HG03521 (cell line): Measurements from ENCODE around the gene SLC25A10.
"Not testable (repeated sequence)": the region's sequence is repeated elsewhere in the genome, so short reads cannot be mapped to it uniquely, and the experiment has no call there.

ENCODE experiments used
- ATAC-seq: cut with Tn5 transposase; IDR thresholded peaks from one replicate; pipeline ENCODE4 v1.9.1; 2021; ENCODE audit warnings: mild to moderate bottlenecking, moderate library complexity; ENCODE audit not compliant: unreplicated experiment

Gene SLC25A10

DNA sequence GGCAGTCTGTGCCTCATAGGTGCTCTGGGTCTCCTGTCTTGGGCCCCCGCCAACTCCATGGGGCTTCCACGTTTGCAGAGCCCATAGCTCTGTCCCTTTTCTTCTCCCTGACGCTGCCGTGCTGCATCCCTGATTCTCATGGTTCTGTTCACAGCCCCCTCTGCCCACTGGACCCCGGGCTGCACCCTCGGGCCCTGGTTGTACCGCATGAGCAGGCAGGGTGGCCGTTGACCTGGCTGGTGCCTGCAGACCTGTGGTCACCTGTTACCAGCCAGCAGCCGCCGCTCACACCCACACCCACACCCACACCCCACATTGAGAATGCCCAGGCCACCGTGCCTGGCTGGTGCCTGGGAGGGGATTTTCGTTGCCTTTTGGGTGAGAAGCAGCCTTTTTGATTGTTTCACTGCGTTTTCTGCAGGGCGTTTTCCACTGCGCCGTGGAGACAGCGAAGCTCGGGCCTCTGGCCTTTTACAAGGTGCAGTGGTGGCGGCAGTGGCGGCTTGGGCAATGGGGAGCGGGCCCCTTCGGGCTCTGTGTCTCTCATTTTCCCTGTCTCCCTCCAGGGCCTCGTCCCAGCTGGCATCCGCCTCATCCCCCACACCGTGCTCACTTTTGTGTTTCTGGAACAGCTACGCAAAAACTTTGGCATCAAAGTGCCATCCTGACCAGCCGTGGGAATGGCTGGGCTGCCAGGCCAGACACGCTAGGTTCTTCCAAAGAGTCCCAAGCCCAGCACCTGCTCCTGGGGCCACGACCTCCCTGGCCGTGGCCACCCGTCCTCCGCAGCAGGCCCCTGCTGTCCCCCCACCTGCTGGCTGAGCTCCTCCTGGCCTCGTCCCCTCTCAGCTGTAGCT, 7.6 kb downstream of the SLC25A10 start:
- no peak for ATAC-seq

DNA sequence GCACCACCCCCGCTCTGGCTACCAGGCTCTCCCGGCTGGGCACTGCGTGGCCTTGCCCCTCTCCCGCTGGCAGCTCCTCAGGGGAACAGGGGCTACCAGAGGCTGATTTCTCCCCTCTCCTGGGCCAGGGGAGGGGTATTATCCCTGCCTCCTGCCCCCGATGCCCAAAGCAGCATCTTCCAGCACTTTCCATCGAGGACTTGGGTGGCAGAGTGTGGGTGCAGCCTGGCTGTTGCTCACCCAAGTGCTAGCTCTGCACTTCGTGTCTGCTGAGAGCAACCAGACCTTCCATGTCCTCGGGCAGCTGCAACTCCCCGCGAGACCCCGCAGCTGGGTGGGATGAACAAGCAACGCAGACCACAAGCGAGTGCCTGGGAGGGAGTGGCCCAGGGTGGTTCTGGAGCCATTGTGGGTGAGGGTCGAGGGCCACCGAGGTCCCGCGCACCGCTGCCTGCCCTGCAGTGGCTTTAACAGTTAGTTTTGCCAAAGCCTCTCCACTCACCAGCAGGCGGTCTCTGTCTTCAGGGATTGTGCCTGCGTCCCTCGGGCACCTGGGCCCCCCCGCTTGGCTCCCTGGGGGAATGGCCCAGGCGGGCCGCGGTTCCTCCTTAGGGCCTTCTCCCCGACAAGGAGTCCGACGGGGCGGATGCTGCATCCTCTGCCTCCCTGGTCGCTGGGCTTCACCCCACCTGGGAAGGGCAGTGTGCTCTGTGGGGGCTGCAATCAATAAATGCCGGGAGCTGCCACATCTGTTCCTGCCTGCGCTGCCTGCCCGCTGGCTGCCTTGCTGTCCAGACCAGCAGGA, 8.4 kb downstream of the SLC25A10 start:
- ATAC-seq: no peak

DNA sequence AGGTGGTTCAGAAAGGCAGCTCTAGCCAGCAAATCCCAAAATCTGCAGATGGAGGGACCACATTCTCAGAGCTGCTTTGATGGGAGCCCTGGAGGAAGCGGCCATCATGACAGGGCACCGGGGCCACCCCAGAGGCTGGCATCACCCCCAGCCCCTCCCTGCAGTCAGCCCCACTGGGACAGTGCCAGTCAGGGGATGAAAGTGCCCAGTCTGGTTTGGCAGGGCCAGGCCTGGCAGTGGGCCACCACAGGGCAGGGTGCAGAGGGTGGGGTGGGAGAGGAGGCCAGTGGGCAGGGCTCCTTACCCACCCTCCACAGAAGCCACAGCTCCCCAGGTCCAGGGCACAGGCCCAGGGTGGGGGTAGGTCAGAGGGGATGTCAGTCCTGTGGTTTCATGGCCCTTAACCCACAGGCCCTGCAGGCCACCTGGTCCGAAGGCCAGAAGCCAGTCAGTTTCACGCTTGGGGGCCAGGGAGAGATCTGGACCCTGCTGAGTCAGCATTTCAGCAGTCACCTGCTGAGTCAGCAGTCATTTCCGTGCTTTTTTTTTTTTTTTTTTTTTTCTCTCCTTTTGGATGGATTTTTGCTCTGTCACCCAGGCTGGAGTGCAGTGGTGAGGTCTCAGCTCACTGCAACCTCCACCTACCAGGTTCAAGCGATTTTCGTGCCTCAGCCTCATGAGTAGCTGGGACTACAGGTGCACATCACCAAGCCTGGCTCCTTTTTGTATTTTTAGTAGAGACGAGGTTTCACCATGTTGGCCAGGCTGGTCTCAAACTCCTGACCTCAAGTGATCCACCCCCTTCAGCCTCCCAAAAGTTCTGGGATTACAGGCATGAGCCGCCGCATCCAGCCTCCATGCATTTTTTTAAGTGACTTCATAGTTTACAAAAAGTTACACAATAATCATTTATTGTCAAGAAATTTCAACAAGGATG, 10.4 kb downstream of the SLC25A10 start:
- no peak for ATAC-seq

DNA sequence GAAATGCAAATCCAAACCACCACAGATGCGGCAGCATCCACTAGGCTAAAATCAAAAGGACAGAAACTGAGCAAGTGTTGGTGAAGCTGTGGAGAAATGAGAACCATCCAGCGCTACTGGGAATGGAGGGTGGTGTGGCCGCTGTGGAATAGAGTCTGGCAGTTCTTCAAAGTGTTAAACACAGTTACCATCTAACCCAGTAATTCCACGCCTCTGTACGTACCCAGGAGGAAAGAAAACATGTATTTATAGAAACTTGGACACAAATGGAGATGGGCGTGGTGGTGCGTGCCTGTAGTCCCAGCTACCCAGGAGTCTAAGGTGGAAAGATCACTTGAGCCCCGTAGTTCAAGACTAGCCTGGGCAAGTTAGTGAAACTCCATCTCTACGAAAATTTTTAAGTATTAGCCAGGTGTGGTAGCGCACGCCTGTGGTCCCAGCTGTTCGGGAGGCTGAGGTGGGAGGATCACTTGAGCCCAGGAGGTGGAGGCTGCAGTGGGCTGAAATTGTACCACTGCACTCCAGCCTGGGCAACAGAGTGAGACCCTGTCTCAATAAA, 11.6 kb downstream of the SLC25A10 start:
- no peak for ATAC-seq

DNA sequence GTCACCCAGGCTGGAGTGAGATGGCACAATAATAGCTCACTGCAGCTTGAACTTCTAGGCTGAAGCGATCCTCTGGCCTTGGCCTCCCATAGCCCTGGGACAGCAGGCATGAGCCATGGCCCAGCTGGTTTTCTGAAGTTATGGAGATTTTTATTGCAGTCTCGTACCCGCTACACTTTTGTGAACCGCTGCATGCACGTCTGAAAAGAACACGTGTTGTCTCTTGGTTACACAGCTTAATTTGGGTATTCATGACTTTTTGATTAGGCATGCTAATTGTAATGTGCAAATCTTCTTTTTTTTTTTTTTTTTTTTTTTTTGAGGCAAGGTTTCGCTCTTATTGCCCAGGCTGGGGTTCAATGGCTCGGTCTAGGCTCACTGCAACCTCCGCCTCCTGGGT, 13.4 kb downstream of the SLC25A10 start:
- no peak for ATAC-seq

DNA sequence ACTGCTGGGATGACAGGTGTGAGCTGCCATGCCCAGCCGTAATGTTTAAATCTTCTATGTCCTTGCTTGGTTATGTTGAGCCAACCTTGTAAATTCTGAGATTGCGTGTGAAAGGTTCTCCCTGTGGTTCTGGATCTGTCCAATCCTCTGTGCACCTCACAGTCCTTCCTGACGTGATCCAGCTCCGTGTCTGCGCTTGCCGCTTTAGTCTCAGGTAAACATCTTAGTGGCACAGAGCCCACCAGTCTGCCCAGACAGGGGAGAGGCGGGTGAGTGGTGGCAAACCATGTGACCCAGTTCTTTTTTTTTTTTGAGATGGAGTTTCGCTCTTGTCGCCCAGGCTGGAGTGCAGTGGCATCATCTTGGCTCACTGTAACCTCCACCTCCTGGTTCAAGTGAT, 13.9 kb downstream of the SLC25A10 start:
- no peak for ATAC-seq

DNA sequence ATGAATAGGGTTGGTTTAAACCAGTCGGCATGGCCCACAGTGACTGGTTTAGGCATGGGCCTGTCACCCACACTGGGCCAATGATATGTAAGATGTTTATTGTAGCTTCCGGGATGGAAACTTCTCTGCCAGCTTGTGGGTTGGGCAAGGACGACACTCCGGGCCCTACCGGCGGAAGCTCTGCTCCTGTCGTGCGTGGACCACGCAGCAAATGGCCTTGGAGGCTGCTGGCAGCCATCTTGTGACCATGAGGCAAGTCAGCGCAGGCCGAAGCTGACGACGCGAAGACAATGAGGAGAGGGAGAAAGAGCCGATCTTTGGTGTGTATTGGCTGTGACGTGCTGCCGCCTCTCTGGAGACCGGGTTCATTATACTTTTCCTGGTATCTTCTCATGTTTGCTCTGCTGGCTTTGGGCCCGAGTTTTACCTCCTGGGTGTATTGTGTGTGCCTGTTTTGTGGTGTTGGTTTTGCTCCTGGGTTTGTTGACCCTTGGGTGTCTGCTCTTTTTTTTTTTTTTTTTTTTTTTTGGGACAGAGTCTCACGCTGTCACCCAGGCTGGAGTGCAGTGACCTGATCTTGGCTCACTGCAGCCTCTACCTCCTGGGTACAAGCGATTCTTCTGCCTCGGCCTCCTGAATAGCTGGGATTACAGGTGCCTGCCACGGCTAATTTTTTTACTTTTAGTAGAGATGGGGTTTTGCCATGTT, 15.4 kb downstream of the SLC25A10 start:
- no peak for ATAC-seq

DNA sequence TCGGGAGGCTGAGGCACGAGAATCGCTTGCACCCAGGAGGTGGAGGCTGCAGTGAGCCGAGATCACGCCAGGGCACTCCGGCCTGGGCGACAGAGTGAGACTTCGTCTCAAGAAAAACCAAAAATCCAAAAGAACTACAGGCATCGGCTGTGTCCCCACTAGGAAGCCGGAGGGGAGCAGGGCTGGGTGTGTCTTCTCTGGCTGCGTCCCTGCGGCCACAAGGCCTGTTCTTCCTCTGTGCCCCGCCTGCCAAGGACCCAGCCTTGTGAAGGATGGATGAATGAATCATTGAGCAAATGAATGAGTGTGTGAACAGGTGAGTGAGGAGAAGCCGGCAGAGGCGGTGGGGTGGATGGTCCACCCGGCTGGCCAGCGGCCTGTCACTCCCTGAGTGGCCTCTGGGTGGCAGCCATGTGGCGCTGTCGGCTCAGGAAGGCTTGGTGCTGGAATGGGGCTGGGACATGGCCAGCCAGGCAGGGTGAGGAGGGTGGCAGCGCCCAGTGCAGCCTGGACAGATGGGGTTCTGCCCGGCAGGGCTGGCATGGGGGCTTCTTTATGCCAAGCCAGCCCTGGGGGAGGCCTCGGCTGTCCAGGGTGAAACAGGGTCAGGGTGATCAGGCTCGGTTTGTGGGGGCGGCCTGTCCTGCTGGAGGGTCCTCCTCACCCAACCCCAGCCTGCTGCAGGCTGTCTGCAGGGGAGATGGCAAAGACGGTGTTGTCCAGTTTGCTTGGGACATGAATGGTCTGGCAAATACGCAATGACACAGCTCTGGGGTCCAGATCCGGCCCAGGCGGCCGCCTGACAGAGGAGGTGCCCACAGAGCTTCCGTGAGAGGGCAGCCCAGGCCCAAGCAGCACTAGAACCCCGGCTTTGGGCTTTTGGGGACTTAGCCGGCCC, 21.7 kb downstream of the SLC25A10 start:
- no peak for ATAC-seq

DNA sequence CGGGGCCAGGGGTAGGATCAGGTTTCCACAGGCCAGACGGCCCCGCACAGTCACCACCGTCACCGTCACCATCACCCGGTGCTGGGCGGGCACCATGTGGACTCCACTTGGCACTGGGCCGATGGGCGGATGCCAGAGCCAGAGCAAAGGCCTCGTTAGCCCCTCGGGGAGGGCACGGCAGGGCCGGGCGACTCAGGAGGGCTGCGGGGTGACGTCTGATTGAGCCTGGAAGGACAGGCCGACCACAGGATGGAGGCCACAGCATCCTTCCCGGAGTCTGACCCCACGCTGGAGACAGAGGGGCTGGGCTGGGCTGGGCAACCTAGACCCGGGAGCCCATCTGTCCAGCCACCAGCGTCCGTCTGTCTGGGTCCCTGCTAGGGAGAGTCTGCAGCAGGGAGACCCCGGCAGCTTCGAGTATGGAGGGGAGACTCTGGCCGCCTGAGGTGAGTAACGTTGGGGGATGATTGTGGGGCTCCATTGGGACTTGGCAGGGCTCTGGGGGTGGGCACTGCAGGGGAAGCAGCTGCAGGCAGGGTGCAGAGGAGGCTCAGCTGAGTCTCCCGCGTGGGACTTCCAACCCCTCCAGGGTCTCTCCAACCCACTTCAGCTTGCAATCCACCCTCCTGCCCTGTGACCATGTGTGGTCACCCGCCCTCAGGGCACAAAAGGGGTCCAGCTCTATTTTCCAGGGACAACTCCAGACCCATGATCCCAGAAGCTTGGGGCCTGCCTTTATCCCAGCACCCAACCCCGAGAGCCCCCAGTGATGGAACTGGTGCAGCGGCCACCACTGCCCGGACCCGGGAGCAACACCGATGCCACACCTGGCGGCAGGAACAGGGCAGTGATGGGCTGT, 22.6 kb downstream of the SLC25A10 start:
- no peak for ATAC-seq

DNA sequence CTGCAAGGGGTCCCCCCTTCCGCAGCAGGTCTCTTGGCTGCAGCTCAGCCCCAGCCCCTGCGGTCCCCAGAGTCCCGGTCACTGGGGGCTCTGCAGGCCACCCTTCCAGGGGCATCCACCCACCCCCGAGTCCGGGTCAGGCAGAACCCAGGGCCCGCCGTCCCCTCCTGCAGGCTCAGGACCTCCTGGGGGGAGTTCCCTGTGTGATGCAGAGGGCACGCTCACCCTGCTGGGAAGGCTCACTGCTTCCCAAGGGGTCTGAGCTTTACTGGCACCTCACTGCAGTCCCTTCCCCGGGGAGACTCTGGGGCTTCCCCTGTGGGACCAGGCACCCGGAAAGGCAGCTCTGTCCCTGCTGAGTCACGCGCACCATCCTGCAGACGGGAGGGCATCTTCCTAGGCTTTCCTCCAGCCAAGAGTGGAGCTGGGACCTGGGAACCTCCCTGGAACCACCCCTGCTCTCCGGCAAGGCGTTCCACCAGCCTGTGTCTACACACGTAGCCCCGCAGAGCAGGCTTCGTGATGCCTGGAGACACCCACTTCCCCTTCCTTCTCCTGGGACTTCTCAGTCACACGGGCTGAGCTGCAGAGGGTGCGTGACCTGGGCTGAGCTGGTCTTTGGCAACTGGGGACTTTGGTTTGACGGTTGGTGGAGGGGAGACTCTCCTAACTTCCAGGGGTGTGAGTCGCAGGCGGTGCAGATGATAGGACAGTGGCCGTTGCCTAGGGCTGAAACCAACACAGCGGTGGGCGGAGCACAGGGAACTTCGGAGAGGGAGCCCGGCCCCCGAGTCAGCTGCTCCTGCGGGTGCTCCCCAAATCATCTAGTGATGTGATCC, 23.4 kb downstream of the SLC25A10 start:
- ATAC-seq: no peak

DNA sequence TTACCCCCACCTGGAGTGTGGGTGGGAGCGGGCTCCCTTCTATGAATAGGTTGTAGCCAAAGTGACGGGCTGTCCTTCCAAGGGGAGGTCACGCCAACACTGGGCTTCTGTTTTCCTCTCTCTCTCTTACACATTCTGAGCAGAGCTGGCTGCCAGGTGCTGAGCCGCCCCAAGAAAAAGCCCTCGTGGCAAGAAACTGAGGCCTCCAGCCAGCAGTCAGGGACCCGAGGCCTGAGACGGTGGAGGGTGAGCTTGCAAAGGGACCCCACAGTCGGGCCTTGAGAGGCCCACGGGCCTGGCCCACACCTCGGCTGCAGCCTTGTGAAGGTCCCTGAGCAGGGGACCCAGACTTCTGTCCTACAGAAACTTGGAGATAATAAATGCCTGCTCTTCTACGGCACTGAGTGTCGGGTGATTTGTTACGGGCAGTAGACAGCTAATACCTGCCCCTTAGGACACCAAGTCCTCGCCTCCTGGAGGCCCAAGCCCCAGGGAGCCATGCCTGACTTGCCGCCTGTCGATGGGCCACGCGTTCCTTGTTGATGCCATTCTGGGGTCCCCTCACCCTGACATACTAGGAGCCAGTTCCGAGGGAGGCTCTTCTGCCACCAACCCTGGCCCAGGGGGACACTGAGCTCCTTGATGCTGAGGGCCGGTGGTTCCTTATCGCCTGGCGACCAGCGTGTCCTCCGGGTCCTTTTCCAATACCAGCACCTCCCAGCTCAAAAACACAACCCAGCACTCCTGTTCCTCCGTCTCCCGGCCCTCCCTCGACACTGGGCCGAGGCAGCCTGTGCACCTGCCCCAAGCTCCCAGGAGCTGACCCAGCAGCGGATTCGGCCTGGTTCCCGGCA, 26.1 kb downstream of the SLC25A10 start:
- no peak for ATAC-seq

DNA sequence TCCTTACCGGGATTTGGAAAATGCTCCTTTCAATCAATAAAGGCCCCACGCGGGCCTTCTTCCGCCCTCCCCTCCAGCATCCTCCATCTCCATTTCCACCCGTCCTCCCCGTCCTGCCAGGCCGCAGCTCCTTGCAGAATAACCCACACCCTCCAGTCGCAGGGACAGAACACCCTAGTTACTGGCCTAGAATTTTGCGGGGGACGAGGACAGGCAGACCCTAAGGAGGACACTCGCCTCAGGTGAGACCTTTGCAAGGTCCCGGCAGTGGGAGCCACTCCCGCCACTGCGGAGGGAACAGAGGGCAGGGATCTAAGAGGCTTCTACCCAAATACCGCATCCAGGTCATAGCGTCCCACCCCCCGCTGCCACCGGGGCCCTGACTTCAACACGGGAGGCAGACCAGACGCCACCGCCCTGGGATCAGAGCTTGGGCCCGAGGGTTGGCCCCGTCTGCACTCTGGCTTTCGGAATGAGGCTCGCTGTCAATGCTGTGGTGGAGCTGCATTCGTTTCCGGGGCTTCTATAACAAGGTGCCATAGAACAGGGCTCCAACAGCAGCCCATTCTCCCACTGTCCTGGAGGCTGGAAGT, 26.8 kb downstream of the SLC25A10 start:
- ATAC-seq: no peak

DNA sequence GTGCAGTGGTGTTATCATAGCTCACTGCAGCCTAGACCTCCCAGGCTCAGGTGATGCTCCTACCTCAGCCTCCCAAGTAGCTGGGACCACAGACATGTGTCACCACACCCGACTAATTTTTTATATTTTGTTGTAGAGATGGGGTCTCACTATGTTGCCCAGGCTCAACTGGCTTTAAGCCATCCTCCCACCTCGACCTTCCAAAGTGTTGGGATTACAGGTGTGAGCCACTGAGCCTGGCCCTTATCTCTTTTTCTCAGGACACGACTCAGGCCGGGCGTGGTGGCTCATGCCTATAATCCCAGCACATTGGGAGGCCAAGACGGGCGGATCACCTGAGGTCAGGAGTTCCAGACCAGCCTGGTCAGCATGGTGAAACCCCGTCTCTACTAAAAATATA, 27.5 kb downstream of the SLC25A10 start:
- not testable (repeated sequence) for ATAC-seq

DNA sequence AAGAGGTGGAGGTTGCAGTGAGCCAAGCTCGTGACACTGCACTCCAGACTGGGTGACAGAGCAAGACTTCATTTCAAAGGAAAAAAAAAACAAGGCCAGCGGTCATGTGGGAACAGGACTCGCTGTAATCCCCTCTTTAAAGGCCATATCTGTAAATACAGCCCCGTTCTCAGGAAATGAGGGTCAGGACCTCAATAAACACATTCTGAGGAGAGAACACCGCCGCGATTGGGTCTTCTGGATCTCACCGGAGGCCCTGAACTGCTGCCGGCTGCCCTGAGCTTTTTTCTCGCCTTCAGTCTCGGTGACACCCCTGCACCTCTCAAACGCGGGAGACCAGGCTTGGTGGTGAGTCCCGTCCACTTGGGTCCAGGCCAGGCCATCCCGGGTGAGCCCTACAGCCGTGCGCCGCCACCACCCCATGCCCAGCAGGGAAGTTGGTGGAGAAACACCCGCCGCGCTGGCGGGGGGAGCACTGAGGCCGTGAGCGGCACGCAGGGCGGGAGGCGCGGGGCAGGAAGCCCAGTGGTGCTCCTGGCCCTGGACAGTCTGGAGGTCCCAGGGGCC, 28.4 kb downstream of the SLC25A10 start:
- no peak for ATAC-seq

DNA sequence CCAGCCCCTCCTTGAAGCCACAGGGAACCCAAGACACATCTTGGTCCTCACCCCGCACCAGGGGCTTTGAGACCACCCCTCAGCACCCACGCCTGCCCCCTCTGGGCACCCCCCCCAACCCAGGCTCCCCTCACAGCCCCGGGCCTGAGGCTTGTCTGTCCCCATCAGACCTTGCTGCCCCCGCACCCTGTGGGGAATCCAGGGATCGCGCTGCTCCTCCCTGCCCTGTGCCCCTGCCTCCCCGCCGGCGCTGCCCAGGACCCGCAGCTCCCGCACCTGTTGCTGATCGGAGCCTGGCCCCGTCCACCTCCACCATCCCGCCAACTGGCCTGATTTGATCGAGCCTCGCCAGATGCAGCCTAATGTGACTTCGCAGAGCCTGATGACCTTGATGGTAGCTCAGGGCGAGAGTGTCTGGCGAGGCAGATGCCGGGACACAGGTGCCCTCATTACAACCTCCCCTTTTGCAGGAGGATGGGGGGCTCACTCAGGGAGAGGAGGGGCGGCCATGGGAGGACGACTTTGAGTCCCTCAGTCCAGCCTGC, 29.0 kb downstream of the SLC25A10 start:
- no peak for ATAC-seq
